Esophagus squamous epithelium (tissue), 5 donors: ENCODE data around the gene VAPA. TPM values are rescaled to one million over a fixed set of nuclear protein-coding genes. Genes with fewer than 3 reads are reported as not detected.

Source experiments
- DNase-seq: peaks from one replicate; lab custom pipeline; 2025; lab: John Stamatoyannopoulos, UW
- H3K27ac ChIP-seq, 4 donors: fragments of 200-600 bp; sonication (generic); one replicate each; pipeline ENCODE4 v1.5.1; 2016 to 2019; ENCODE audit warnings: mild to moderate bottlenecking in 1 of 4
- H3K27me3 ChIP-seq, 4 donors: fragments of 200-600 bp; sonication (generic); 1 replicate in 3 of 4; 2 replicates in 1 of 4; pipeline versions ENCODE4 v1.5.1 to v1.6.0; 2017 to 2021; ENCODE audit warnings: antibody characterized with exemption in 1 of 4
- H3K36me3 ChIP-seq, 3 donors: fragments of 200-600 bp; sonication (generic); one replicate each; pipeline ENCODE4 v1.5.1; 2016 to 2019
- H3K4me1 ChIP-seq, 3 donors: fragments of 200-600 bp; sonication (generic); one replicate each; pipeline ENCODE4 v1.5.1; 2017 to 2019
- H3K4me3 ChIP-seq, 4 donors: fragments of 200-600 bp; sonication (generic); 1 replicate in 3 of 4; 2 replicates in 1 of 4; pipeline ENCODE4 v1.5.1; 2016 to 2019; ENCODE audit warnings: mild to moderate bottlenecking in 2 of 4, moderate library complexity in 1 of 4
- H3K9me3 ChIP-seq, 3 donors: fragments of 200-600 bp; sonication (generic); one replicate each; pipeline ENCODE4 v1.5.1; 2016 to 2019
- CTCF ChIP-seq, 6 experiments: fragments of 450-650 bp in 4 of 6; fragments of 200-600 bp in 2 of 6; sonication (generic) in 2 of 6; IDR thresholded peaks; one replicate each; pipeline ENCODE4 v1.5.1; 2016 to 2019; ENCODE audit warnings: antibody characterized with exemption in 6 of 6, mild to moderate bottlenecking in 4 of 6, moderate library complexity in 4 of 6
- POLR2A ChIP-seq, 4 donors: fragments of 450-650 bp; IDR thresholded peaks; one replicate each; pipeline ENCODE4 v1.6.1; 2017; ENCODE audit warnings: antibody characterized with exemption in 4 of 4, mild to moderate bottlenecking in 4 of 4, moderate library complexity in 3 of 4
- WGBS, 2 donors: methylation state at CpG; one replicate each; pipeline ENCODE4 v1.1.5; 2018; 5-methylcytosine and 5-hydroxymethylcytosine counted together
- intact Hi-C: fragments of 100-400 bp; cut with DNase I; formaldehyde crosslinking; loops from one replicate; pipeline ENCODE4 v1.15.0; 2022
- total RNA-seq, 4 donors: library from RNA; depleted of rRNA; stranded (reverse); fragments of >200 nt; gene quantifications; one replicate each; pipeline ENCODE4 v1.1.0, GENCODE V29; 2016
- donor health status: DM: yes; HTN: yes; CAD: no.

The VAPA gene
- total RNA-seq, 4 donors from 2014 or later = 252 to 287 (median 268) TPM

GRCh38 chr18:10002280-10002679, 88.5 kb downstream of the VAPA start:
- no peak for DNase-seq
- 72 to 80% methylated on average over 3 of the region's 3 CpGs for WGBS, 2 donors
- intact Hi-C loops = no loop called here
- Histone ChIP-seq H3K36me3 (no peaks in the 10 kb centered on the region), H3K27ac (no peak overlapping the region), H3K4me1 (no peaks in the 10 kb centered on the region), H3K4me3 (no peak overlapping the region), H3K27me3 (no peaks in the 10 kb centered on the region), H3K9me3 (peaks cover 0 to 17% (median 16%) of the 10 kb centered on the region in 3 donors)
- TF ChIP-seq POLR2A (IDR thresholded peaks at IDR 0.05) = no peak
- no peak for TF ChIP-seq CTCF (IDR thresholded peaks at IDR 0.05)

GRCh38 chr18:10003281-10003680, 89.5 kb downstream of the VAPA start:
- H3K27ac ChIP-seq = no peak overlapping the region
- no peaks in the 10 kb centered on the region for H3K4me1 ChIP-seq
- no peak for DNase-seq
- no peak for TF ChIP-seq CTCF (IDR thresholded peaks at IDR 0.05)
- TF ChIP-seq POLR2A (IDR thresholded peaks at IDR 0.05) = no peak
- no peaks in the 10 kb centered on the region for H3K36me3 ChIP-seq
- no peak overlapping the region for H3K4me3 ChIP-seq
- intact Hi-C loops = no loop called here
- peaks cover 0 to 14% (median 14%) of the 10 kb centered on the region in 3 donors for H3K9me3 ChIP-seq
- H3K27me3 ChIP-seq = no peaks in the 10 kb centered on the region
- 70 to 94% methylated on average over 1 of the region's 1 CpG for WGBS, 2 donors

GRCh38 chr18:10003866-10004265, 90.0 kb downstream of the VAPA start:
- peaks cover 0 to 11% (median 8%) of the 10 kb centered on the region in 3 donors for H3K9me3 ChIP-seq
- 60 to 98% methylated on average over 2 to 6 of the region's 7 CpGs for WGBS, 2 donors
- no peak for DNase-seq
- TF ChIP-seq CTCF (IDR thresholded peaks at IDR 0.05) = no peak
- no peak for TF ChIP-seq POLR2A (IDR thresholded peaks at IDR 0.05)
- H3K4me1 ChIP-seq = no peaks in the 10 kb centered on the region
- intact Hi-C loops = no loop called here
- H3K27ac ChIP-seq = no peak overlapping the region
- no peaks in the 10 kb centered on the region for H3K27me3 ChIP-seq
- no peak overlapping the region for H3K4me3 ChIP-seq
- no peaks in the 10 kb centered on the region for H3K36me3 ChIP-seq

GRCh38 chr18:10006311-10006893, 92.6 kb downstream of the VAPA start:
- no peak for DNase-seq
- H3K4me1 ChIP-seq = peaks cover 4 to 19% (median 12%) of the 10 kb centered on the region in 3 donors
- intact Hi-C loops = no loop called here
- no peaks in the 10 kb centered on the region for H3K27me3 ChIP-seq
- H3K36me3 ChIP-seq = no peaks in the 10 kb centered on the region
- no peaks in the 10 kb centered on the region for H3K9me3 ChIP-seq
- TF ChIP-seq POLR2A (IDR thresholded peaks at IDR 0.05) (no peak), CTCF (IDR thresholded peaks at IDR 0.05) (peak in 3 of 6 experiments; percentile 12 to 19 (median 16))
- WGBS, 2 donors = 65 to 75% methylated on average over 4 of the region's 4 CpGs
- H3K4me3 ChIP-seq = no peak overlapping the region
- no peak overlapping the region for H3K27ac ChIP-seq

GRCh38 chr18:10008006-10008647, 94.3 kb downstream of the VAPA start:
- 95% methylated on average over 3 of the region's 3 CpGs for WGBS, 2 donors
- H3K36me3 ChIP-seq = no peaks in the 10 kb centered on the region
- no peak for TF ChIP-seq CTCF (IDR thresholded peaks at IDR 0.05)
- TF ChIP-seq POLR2A (IDR thresholded peaks at IDR 0.05) = no peak
- intact Hi-C loops = no loop called here
- H3K27me3 ChIP-seq = no peaks in the 10 kb centered on the region
- DNase-seq = no peak
- no peaks in the 10 kb centered on the region for H3K9me3 ChIP-seq
- H3K27ac ChIP-seq = no peak overlapping the region
- H3K4me3 ChIP-seq = no peak overlapping the region
- peaks cover 4 to 22% (median 14%) of the 10 kb centered on the region in 3 donors for H3K4me1 ChIP-seq
